Measurements from ENCODE around the gene UAP1L1. TPM values are rescaled to one million over a fixed set of nuclear protein-coding genes. Genes with fewer than 3 reads are reported as not detected.
"Not testable (repeated sequence)": the region's sequence is repeated elsewhere in the genome, so short reads cannot be mapped to it uniquely, and the experiment has no call there.

The UAP1L1 gene, protein sequence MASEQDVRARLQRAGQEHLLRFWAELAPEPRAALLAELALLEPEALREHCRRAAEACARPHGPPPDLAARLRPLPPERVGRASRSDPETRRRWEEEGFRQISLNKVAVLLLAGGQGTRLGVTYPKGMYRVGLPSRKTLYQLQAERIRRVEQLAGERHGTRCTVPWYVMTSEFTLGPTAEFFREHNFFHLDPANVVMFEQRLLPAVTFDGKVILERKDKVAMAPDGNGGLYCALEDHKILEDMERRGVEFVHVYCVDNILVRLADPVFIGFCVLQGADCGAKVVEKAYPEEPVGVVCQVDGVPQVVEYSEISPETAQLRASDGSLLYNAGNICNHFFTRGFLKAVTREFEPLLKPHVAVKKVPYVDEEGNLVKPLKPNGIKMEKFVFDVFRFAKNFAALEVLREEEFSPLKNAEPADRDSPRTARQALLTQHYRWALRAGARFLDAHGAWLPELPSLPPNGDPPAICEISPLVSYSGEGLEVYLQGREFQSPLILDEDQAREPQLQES
- 10 to 100 TPM; 15.2 to 20.5 TPM for total RNA-seq
- long read RNA-seq, donor 1, transcript UAP1L1-202 (9 exons, 3,365 nt) = major isoform, 5 of 10 reads
- long read RNA-seq, donor 1, partial matches to known transcripts = 4 of 10 reads
- long read RNA-seq, donor 1, other reads (novel, unspliced or antisense) = 1 of 10 reads
- long read RNA-seq, donor 2, partial matches to known transcripts = 6 of 10 reads
- long read RNA-seq, donor 2, other reads (novel, unspliced or antisense) = 0 of 10 reads

DNA sequence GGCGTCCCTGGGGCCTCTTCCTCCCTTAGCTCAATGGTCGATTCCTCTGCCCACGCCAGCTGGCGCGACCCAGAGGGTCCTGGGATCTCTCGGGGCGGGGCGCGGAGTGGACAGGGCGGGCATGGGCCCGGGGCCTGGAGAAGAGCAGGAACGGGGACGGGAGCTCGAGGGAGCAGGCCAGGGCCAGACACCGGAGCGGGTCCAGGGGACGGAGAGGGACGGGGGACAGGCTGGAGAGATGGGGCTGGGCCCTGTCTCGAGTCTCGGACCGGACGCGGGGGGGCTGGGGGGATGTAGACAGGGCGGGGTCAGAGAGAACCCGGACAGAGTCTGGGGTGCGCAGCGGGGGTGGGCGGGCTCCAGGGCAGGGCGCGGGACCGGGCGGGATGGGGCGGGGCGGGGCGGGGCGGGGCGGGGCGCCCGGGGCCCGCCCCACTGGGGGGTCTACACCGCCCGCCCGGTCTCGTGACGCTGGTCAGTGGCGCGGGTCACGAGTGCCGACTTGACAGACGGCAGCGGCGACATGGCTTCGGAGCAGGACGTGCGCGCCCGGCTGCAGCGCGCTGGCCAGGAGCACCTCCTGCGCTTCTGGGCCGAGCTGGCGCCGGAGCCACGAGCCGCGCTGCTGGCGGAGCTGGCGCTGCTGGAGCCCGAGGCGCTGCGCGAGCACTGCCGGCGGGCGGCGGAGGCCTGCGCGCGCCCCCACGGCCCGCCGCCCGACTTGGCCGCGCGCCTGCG is at the start of gene UAP1L1:
TSS of gene UAP1L1 (plus strand) at position 508 of the 738 bp plus-strand sequence. CDS start at position 524, 16 bp downstream.
- intact Hi-C loops (cut with DNase I) = no loop called here
- peak; percentile 93 for DNase-seq (ENCODE audit: low spot score)

DNA sequence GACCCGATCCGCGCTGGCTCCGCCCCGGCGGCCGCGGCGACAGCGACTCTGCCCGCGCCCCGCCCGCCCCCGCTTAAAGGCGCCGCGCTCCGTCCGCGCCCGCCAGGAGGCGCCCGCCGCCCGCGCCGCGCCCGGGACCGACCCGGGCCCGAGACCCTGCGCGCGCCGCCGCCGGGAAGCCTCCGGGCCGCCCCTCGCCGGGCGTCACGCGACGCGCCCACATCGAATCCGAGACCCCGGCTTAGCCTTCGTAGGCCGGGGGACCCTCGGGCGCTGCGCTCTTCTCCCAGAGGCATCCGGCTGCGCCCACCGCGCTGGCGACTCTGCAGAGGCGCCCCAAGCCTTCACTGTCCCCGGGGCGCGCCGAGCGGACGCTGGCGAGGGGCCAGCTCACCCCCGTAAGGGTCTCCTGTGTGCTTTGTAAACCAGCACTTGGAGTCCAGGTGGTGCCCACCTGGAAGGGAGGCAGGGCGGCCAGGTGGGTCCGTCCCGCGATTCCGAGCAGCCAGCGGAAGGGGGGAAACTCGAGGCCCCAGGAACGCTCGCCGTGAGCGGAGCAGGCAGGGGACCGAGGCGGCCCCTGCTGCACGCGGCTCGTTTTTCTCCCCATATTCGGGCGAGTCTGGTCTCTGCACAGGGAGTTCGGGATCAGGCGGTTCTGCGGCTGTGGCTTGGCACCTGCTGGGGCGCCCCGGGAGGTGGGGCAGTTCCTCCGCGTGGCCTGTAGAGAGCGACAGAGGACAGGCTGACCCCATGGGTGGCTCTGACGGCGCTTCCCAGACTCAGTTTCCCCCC is 48.9 kb upstream of the UAP1L1 start:
- no peak for DNase-seq (ENCODE audit: low spot score)
- intact Hi-C loops (cut with DNase I) = loop anchor here in 1 of 2 donors (5.0 kb wide), 1 partner anchor 241 kb away; no protein-coding TSS in a partner anchor

DNA sequence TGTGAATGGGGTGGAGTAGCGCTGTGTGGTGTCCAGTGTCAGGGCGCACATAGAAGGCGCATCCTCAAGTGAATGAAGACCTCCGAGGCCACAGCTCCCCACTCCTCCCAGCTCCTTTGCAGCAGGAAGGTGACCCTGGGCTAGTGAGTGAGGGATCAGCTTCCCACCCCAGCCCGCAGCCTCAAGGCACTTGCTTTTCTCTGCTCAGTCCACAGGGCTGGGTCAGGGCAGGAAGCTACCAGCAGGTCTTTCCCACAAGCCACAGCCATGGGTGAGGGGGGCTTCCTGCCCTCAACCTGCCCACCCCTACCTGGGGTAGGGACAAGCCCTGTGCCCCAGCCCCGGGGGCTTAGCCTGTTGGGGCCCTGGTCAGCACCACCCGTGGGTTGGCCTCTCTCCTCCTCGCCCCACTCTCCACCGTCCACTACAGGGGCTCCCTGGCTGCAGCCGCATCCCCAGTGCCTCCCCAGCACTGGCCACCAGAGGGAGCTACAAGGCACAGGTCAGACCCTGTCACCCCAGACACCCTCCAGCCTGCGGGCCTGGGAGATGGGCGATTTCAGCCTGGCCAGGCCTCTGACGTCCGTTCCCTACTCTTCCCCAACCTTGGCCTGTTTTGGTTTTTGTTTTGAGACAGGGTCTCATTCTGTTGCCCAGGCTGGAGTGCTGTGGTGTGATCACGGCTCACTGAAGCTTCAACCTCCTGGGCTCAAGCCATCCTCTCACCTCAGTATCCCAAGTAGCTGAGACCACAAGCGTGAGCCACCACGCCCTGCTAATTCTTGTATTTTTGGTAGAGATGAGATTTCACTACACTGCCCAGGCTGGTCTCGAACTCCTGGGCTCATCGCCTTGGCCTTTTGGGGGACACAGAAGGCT is 48.0 kb upstream of the UAP1L1 start:
- peak; percentile 95 for DNase-seq (ENCODE audit: low spot score)
- intact Hi-C loops (cut with DNase I) = loop anchor here in 1 of 2 donors (5.0 kb wide), 1 partner anchor 242 kb away; no protein-coding TSS in a partner anchor

DNA sequence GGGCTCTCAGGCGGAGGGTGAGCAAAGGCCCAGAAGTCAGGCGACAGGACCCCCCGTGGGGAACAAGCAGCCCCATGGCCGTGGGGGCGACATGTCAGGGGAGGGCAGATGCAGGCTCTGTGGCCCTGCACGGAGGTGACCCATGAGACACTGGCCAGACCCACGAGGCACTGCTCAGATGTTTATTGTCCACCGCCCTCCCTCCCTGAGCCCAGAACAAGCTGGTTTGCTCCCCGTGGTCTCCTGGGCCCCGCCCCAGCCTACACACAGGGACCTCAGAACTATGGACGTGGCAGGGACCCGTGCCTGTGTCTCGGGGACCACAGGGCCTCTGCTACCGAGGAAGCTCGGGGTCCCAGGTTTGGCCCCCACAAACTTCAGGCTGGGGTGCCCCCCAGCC is 47.3 kb upstream of the UAP1L1 start:
- intact Hi-C loops (cut with DNase I) = loop anchor here in 1 of 2 donors (10.0 kb wide), 1 partner anchor 185 kb away; the partner anchor contains the start of genes AJM1 and PHPT1
- no peak for DNase-seq (ENCODE audit: low spot score)

DNA sequence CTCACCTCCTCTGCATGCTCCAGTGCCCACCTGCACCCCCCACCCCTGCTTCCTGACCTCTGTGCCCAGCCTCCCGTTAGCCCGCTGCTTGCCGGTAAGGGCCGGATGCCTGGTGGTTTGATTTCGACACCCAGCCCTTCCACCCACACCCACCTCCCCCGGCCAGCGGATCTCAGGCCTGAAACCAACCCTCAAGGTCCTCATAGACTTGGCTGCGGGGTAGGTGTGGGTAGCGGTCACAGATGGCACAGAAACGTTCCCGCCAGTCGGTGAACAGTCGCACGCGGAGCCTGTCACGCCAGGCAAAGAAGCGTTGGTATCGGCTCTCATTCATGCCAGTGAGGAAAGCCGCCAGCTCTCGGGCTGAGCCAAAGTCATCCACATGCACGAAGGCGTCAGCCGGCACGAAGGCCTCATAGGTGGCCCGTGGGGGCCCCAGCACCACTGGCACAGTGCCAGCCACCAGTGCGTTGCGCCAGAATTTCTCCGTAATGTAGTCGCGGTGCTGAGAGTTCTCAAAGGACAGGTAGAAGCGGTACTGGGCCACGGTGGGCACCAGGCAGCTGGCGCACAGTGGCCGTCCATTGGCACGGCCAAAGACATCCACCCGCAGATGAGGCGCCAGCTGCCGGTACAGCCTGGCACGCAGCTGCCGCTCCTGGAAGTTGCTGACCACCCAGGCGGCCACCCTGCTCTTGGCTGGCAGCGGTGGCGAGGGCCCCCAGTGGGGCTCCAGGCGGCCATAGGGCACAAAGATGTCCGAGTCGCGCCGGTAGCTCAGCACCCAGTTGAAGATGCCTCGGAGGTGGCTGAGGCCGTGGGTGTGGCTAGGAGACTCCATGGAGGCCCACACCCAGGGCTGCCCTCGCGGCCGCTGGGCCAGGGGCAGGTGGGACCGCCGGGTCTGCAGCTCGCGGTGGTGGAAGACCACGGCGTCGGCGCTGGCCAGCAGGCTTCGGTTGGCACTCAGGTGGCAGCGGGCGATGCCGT is 46.5 kb upstream of the UAP1L1 start:
- DNase-seq (ENCODE audit: low spot score) = no peak
- intact Hi-C loops (cut with DNase I) = loop anchor here in 1 of 2 donors (10.0 kb wide), 1 partner anchor 186 kb away; the partner anchor contains the start of genes AJM1 and PHPT1

DNA sequence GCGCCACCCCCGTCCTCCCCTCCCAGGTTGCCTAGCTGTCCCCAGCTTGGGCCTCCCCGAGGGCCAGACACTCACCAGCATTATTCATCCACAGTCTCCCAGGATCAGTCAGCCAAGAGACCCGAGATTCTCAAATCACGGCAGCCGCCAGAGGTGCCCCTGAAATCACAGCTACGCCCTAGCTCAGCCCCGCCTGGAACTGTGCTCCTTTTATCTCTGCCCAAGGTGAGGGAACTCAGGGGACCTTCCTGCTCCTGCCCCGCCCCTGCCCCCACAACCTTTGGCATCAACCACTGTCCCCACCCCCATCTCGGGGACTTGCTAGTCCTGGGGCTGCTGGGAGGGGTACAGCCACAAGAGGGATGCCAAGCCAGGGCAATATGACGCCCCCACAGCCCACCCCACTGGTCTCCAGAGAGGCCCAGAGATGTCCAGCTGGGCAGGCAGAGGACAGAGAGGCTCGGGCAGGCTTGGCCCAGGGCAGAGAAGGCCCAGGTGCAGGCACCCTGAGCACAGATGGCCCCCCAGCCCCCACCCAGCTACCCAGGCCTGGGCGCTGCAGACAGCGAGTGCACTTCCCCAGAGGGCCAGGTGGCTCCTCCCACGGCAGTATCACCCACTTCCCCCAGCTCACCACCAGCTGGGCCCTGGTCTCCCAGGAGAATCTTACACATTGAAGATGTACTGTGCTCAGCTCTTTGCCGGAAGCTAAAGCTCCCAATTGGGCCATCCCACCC is 45.2 kb upstream of the UAP1L1 start, which contains the start of gene FUT7:
TSS of gene FUT7 (minus strand) at position 185 of the 737 bp plus-strand sequence. CDS start at position 88, 97 bp downstream.
- intact Hi-C loops (cut with DNase I) = loop anchor here in 1 of 2 donors (10.0 kb wide), 1 partner anchor 187 kb away; the partner anchor contains the start of genes AJM1 and PHPT1
- no peak for DNase-seq (ENCODE audit: low spot score)

DNA sequence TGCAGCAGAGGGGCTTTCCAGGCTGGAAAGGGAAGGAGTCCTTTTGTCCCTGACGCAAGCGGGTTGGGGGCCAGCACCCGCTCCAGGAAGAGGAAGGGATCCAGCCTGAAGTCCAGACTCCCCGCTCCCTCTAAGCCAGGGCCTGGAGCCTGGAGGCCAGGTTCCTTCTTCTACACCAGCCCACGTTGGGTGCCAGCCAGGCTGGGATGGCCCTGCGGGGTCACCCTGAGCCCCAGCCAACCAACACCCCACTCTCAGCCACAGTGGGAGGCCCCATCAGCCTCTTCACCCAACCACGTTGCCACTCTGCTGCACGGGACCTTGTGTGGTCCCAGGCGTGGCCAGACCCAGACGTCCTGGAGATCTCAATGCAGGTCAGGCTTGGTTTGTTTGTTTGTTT is 44.5 kb upstream of the UAP1L1 start:
- DNase-seq (ENCODE audit: low spot score) = peak; percentile 93
- intact Hi-C loops (cut with DNase I) = loop anchor here in 1 of 2 donors (10.0 kb wide), 1 partner anchor 188 kb away; the partner anchor contains the start of genes AJM1 and PHPT1

DNA sequence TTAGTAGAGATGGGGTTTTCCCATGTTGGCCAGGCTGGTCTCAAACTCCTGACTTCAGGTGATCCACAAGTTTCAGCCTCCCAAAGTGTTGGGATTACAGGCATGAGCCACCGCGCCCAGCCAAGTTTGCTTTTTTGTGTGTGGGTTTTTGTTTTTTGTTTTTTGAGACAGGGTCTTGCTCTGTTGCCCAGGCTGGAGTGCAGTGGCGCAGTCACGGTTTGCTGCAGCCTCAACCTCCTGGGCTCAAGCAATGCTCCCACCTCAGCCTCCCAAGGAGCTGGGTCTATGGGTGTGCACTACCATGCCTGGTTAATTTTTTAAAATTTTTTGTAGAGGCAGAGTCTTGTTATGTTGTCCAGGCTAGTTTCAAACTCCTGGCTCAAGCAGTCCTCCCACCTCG is 43.8 kb upstream of the UAP1L1 start:
- intact Hi-C loops (cut with DNase I) = loop anchor here in 1 of 2 donors (10.0 kb wide), 1 partner anchor 189 kb away; the partner anchor contains the start of genes AJM1 and PHPT1
- DNase-seq (ENCODE audit: low spot score) = not testable (repeated sequence)

DNA sequence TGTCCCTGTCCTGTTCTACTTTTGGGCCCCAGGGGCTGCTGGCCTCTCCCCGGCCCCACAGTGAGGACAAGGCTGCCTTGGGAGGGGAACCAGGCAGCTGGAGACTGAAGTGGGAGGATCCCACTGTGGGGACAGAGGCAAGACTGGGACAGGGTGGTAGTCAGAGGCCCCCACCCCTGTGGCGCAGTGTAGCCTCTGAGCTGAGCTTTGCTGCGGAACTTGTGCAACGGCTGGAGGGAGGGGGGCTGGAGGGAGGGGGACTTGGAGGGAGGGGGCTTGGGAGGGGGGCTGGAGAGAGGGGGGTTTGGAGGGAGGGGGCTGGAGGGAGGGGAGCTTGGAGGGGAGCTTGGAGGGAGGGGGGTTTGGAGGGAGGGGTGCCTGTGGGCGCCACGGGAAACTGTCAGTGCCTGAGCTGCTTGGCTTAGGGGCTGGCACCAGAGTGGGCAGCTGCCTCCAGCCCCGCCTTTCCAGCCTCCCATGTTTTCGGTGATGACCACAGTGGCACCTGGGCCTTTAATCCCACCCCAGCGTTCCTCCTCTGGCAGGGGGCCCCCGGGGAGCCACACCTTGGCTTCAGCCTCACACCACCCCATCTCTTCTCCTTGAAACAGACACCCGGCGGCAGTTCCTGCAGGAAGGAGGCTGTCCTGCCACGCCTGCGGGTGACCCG is 43.1 kb upstream of the UAP1L1 start:
- DNase-seq (ENCODE audit: low spot score) = no peak
- intact Hi-C loops (cut with DNase I) = loop anchor here (2.0 to 10.0 kb wide), 2 partner anchors 189 to 249 kb away; partner anchors contain the start of genes AJM1 (in 1 of the 2) and PHPT1 (in 1 of the 2)

DNA sequence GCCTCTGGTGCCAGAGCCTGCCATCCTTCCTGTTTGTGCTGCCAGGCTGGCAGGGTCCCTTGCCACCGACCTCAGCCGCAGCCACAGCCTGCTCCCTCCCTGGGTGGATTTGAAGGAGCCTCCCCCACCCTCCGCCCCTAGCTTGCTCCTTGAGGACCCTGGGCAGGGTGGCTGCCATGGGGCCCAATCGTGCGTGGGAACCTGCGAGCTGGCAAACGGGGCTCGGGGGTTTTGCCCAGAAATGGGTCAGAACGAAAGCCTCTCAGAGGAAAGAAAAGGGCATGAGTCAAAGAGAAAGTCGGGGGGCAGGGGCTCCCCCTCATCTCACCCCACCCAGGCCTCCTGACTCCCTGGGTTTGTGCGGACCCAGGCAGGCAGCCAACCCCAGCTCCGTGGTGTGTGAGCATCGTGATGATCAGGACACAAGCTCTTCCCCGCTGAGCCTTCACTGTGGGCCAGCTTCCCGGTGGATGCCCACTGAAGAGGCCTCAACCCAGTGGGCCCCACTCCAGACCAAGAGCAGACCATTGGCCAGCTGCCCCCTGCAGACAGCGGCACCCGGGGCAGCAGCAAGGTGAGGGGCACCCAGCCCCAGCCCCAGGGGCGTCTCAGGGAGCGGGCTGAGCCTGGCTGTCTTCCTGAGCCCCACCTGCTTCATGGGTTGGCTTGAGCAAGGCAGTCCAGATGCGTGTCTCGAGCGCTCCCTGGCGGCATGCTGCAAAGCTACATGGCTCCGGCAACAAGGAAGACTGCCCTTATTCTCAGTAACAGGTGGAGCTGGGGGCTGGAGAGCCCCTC is 42.4 kb upstream of the UAP1L1 start:
- intact Hi-C loops (cut with DNase I) = loop anchor here (2.0 to 10.0 kb wide), 2 partner anchors 190 to 250 kb away; partner anchors contain the start of genes AJM1 (in 1 of the 2) and PHPT1 (in 1 of the 2)
- DNase-seq (ENCODE audit: low spot score) = peak; percentile 93

DNA sequence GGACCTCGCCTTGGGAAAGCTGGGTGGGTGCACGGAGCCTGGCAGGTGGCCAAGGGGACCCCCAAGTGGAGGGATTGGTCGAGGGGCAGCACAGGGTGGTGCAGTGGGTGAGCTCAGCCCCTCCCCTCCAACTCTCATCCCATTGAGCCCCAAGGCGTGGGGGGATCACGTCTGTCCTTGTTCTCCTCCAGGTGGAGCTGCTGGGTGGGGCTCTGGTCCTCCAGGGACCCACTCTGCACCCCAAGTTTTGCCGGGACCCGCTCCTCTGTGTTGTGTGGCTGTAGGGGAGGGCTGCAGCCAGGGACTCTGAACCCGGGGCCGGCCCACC is 41.8 kb upstream of the UAP1L1 start:
- DNase-seq (ENCODE audit: low spot score) = no peak
- intact Hi-C loops (cut with DNase I) = loop anchor here (2.0 to 10.0 kb wide), 2 partner anchors 191 to 251 kb away; partner anchors contain the start of genes AJM1 (in 1 of the 2) and PHPT1 (in 1 of the 2)

DNA sequence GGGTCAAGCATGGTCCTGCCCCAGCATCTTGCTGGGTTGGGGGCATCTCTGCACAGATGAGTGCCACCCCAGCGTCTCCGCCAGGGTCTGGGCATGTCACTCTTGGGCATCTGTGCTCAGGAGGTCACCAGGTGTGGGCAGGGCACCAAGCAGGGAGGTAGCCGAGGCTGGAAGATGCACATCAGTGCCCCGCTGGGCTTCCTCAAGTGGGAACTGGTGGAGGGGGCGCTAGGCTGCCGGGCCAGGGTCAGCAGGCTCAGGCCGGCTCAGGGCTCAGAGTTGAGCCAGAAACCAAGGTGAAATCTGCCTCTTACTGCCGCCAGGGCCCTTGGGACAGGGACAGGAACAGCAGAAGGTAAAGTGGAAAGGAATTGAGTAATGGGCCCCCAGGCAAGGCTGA is 41.4 kb upstream of the UAP1L1 start:
- intact Hi-C loops (cut with DNase I) = loop anchor here (2.0 to 10.0 kb wide), 2 partner anchors 191 to 251 kb away; partner anchors contain the start of genes AJM1 (in 1 of the 2) and PHPT1 (in 1 of the 2)
- DNase-seq (ENCODE audit: low spot score) = no peak

DNA sequence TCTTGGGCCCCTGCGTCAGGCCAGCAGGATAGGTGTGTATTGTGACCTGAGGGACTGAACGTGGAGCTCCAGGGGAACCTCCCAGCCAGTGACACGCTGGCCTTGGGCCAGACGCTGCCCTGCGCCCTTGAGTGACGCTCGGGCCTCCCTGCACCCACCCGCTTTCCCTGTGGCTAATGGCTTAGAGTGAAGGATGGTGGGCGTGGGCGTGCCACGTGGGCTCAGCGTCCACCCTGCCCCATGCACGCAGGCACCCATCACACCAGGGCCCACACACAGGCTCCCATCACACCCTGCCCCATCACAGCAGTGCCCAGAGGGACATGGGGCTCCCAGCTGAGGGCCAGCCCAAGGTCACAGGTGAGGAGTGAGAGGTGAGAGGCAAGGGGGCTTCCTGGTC is 40.3 kb upstream of the UAP1L1 start:
- intact Hi-C loops (cut with DNase I) = loop anchor here in 1 of 2 donors (10.0 kb wide), 1 partner anchor 192 kb away; the partner anchor contains the start of genes AJM1 and PHPT1
- DNase-seq (ENCODE audit: low spot score) = no peak

DNA sequence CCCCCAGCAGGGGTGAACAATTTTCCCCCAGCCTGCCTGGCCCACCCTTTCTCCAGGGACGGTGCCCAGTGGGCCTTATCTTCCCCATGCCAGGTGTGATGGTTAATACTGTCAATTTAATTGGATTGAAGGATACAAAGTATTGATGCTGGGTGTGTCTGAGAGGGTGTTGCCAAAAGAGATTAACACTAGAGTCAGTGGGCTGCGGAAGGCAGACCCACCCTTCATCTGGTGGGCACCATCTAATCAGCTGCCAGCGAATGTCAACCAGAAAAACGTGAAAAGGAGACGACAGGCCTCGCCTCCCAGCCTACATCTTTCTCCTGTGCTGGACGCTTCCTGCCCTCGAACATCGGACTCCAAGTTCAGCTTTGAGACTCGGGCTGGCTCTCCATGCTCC is 39.8 kb upstream of the UAP1L1 start:
- no peak for DNase-seq (ENCODE audit: low spot score)
- intact Hi-C loops (cut with DNase I) = loop anchor here in 1 of 2 donors (10.0 kb wide), 1 partner anchor 193 kb away; the partner anchor contains the start of genes AJM1 and PHPT1
